Measurements from ENCODE around the gene DERL3. TPM values are rescaled to one million over a fixed set of nuclear protein-coding genes. Genes with fewer than 3 reads are reported as not detected.

The DERL3 gene
- polyA plus RNA-seq, 1 donor (not counting 4 experiments of a cell fraction or from before 2014, with no cell fraction given): 0.05 TPM

DNA sequence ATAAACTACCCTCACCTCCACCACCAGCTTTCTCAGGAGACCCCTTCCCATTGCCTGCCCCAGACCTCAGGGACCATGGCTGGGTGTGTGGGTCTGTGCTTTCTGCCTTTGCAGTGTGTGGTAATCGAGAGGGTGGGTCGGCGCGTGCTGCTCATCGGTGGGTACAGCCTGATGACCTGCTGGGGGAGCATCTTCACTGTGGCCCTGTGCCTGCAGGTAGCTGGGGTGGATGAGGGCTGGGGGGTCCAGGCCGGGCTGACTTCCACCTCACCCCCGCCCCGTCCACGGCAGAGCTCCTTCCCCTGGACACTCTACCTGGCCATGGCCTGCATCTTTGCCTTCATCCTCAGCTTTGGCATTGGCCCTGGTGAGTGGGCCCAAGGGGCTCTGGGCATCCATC, 44.9 kb upstream of the DERL3 start:
- H3K4me1 ChIP-seq (ENCODE audit: control insufficient read depth, extremely low read depth, insufficient read depth, low read length): peaks cover 8% of the 10 kb centered on the region
- no peak overlapping the region for H2AFZ ChIP-seq (ENCODE audit: control insufficient read depth, low read length)
- no peak overlapping the region for H3K4me2 ChIP-seq (ENCODE audit: control insufficient read depth, extremely low read depth, insufficient read depth, low read depth, low read length)
- no peaks in the 10 kb centered on the region for H3K9me1 ChIP-seq (ENCODE audit: control insufficient read depth, extremely low read depth, insufficient read depth, low read length)
- H3K9me3 ChIP-seq (ENCODE audit: control insufficient read depth, low read depth, low read length): no peaks in the 10 kb centered on the region
- H3K27ac ChIP-seq (ENCODE audit: control insufficient read depth, insufficient read depth, low read length): no peak overlapping the region
- DNase-seq (ENCODE audit: low read depth, low spot score): no peak
- no peaks in the 10 kb centered on the region for H4K20me1 ChIP-seq (ENCODE audit: control insufficient read depth, extremely low read depth, insufficient read depth, low read length)
- dilution Hi-C loops (cut with MboI; ENCODE audit: extremely low pct_ligation_motif_present, low sequenced_read_pairs): no loop called here
- H3K9ac ChIP-seq (ENCODE audit: control insufficient read depth, extremely low read depth, insufficient read depth, low read length): no peak overlapping the region
- no peaks in the 10 kb centered on the region for H3K36me3 ChIP-seq (ENCODE audit: control insufficient read depth in 2 of 2, extremely low read depth in 1 of 2, insufficient read depth in 2 of 2, low read length in 2 of 2)
- no peak overlapping the region for H3K4me3 ChIP-seq (ENCODE audit: control insufficient read depth in 2 of 3, extremely low read depth in 1 of 3, insufficient read depth in 2 of 3, low read depth in 1 of 3, low read length in 3 of 3)
- H3K79me2 ChIP-seq (ENCODE audit: control insufficient read depth, insufficient read depth, low read length): no peaks in the 10 kb centered on the region
- FAIRE-seq: no peak
- no peaks in the 10 kb centered on the region for H3K27me3 ChIP-seq (ENCODE audit: control insufficient read depth, extremely low read depth, insufficient read depth, low read length)
- no peak for TF ChIP-seq EZH2 (IDR thresholded peaks at IDR 0.05; ENCODE audit: low read length)
- TF ChIP-seq, protein P1, sequence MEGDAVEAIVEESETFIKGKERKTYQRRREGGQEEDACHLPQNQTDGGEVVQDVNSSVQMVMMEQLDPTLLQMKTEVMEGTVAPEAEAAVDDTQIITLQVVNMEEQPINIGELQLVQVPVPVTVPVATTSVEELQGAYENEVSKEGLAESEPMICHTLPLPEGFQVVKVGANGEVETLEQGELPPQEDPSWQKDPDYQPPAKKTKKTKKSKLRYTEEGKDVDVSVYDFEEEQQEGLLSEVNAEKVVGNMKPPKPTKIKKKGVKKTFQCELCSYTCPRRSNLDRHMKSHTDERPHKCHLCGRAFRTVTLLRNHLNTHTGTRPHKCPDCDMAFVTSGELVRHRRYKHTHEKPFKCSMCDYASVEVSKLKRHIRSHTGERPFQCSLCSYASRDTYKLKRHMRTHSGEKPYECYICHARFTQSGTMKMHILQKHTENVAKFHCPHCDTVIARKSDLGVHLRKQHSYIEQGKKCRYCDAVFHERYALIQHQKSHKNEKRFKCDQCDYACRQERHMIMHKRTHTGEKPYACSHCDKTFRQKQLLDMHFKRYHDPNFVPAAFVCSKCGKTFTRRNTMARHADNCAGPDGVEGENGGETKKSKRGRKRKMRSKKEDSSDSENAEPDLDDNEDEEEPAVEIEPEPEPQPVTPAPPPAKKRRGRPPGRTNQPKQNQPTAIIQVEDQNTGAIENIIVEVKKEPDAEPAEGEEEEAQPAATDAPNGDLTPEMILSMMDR (optimal IDR thresholded peaks at IDR 0.05 in 1 of 3, IDR thresholded peaks at IDR 0.05 in 1 of 3, conservative IDR thresholded peaks at IDR 0.05 in 1 of 3; ENCODE audit: extremely low read depth in 1 of 3, insufficient read depth in 2 of 3, low read length in 3 of 3): no peak

DNA sequence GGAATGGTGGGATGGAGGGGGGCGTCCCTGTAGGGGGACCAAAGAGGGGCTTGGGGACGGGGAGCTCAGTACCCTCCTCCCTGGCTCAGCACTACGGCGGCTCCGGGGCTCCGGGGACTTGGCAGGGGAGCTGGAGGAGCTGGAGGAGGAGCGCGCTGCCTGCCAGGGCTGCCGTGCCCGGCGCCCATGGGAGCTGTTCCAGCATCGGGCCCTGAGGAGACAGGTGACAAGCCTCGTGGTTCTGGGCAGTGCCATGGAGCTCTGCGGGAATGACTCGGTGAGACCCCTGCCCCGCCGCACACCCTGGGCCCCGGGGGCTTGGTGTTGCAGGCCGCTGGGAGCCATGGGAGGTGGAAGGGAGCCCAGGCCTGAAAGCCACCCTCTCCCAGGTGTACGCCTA, 43.6 kb upstream of the DERL3 start:
- no peaks in the 10 kb centered on the region for H3K36me3 ChIP-seq (ENCODE audit: control insufficient read depth in 2 of 2, extremely low read depth in 1 of 2, insufficient read depth in 2 of 2, low read length in 2 of 2)
- FAIRE-seq: no peak

More for the DNA sequence above, 43.6 kb upstream of the DERL3 start:
- no peak overlapping the region for H3K4me3 ChIP-seq (ENCODE audit: control insufficient read depth in 2 of 3, extremely low read depth in 1 of 3, insufficient read depth in 2 of 3, low read depth in 1 of 3, low read length in 3 of 3)
- no peaks in the 10 kb centered on the region for H3K4me1 ChIP-seq (ENCODE audit: control insufficient read depth, extremely low read depth, insufficient read depth, low read length)
- H2AFZ ChIP-seq (ENCODE audit: control insufficient read depth, low read length): peak overlapping the region; percentile 49
- no peak overlapping the region for H3K9ac ChIP-seq (ENCODE audit: control insufficient read depth, extremely low read depth, insufficient read depth, low read length)
- H3K9me1 ChIP-seq (ENCODE audit: control insufficient read depth, extremely low read depth, insufficient read depth, low read length): no peaks in the 10 kb centered on the region
- no peaks in the 10 kb centered on the region for H4K20me1 ChIP-seq (ENCODE audit: control insufficient read depth, extremely low read depth, insufficient read depth, low read length)
- H3K79me2 ChIP-seq (ENCODE audit: control insufficient read depth, insufficient read depth, low read length): no peaks in the 10 kb centered on the region
- no peaks in the 10 kb centered on the region for H3K9me3 ChIP-seq (ENCODE audit: control insufficient read depth, low read depth, low read length)
- H3K27me3 ChIP-seq (ENCODE audit: control insufficient read depth, extremely low read depth, insufficient read depth, low read length): no peaks in the 10 kb centered on the region
- TF ChIP-seq, protein P1 (optimal IDR thresholded peaks at IDR 0.05 in 1 of 3, IDR thresholded peaks at IDR 0.05 in 1 of 3, conservative IDR thresholded peaks at IDR 0.05 in 1 of 3; ENCODE audit: extremely low read depth in 1 of 3, insufficient read depth in 2 of 3, low read length in 3 of 3): no peak
- no peak for TF ChIP-seq EZH2 (IDR thresholded peaks at IDR 0.05; ENCODE audit: low read length)
- no peak for DNase-seq (ENCODE audit: low read depth, low spot score)
- dilution Hi-C loops (cut with MboI; ENCODE audit: extremely low pct_ligation_motif_present, low sequenced_read_pairs): no loop called here
- no peak overlapping the region for H3K27ac ChIP-seq (ENCODE audit: control insufficient read depth, insufficient read depth, low read length)
- H3K4me2 ChIP-seq (ENCODE audit: control insufficient read depth, extremely low read depth, insufficient read depth, low read depth, low read length): peak overlapping the region; percentile 22
